ENCODE measurements around the gene ZWILCH. TPM values are rescaled to one million over a fixed set of nuclear protein-coding genes. Genes with fewer than 3 reads are reported as not detected.

Gene ZWILCH
- total and polyA plus RNA-seq, 2 donors (not counting 3 experiments of a cell fraction or from before 2014, with no cell fraction given), result 9.3 to 28.8 TPM

GRCh38 chr15:66558271-66558670 is 53.1 kb downstream of the ZWILCH start:
- no peak for TF ChIP-seq POLR2A (IDR thresholded peaks at IDR 0.05; ENCODE audit: low read depth, low read length)
- no peak for TF ChIP-seq FOS (IDR thresholded peaks at IDR 0.05; ENCODE audit: borderline replicate concordance, insufficient read depth, low read length)
- no peak for TF ChIP-seq MAX (IDR thresholded peaks at IDR 0.05; ENCODE audit: insufficient read depth, insufficient read length)
- TF ChIP-seq CTCF (IDR thresholded peaks at IDR 0.05; ENCODE audit: extremely low read depth in 1 of 2, insufficient read depth in 1 of 2, low read depth in 1 of 2, low read length in 2 of 2), result no peak
- no peak for TF ChIP-seq MYC (IDR thresholded peaks at IDR 0.05; ENCODE audit: low read depth, low read length)
- TF ChIP-seq JUN (IDR thresholded peaks at IDR 0.05; ENCODE audit: borderline replicate concordance, insufficient read depth, insufficient read length, low read depth), result no peak
- no peak for TF ChIP-seq EZH2 (IDR thresholded peaks at IDR 0.05; ENCODE audit: borderline replicate concordance, low read depth, low read length, severe bottlenecking)
- no peak for TF ChIP-seq POLR2AphosphoS5 (IDR thresholded peaks at IDR 0.05; ENCODE audit: insufficient read depth, low read depth, low read length)
- no peak for TF ChIP-seq GATA2 (IDR thresholded peaks at IDR 0.05; ENCODE audit: insufficient read depth, insufficient read length, low read depth, low read length)
- Histone ChIP-seq H3K4me3 (replicated peaks in 1 of 3; ENCODE audit: insufficient read depth in 1 of 3, low read depth in 1 of 3, low read length in 3 of 3) (no peak overlapping the region), H3K4me2 (ENCODE audit: insufficient read depth, low read length) (no peak overlapping the region), H3K27me3 (ENCODE audit: control insufficient read depth in 2 of 2, insufficient read depth in 2 of 2, low read length in 2 of 2) (no peaks in the 10 kb centered on the region), H3K27ac (ENCODE audit: insufficient read depth, low read depth, low read length) (no peak overlapping the region), H3K9me1 (replicated peaks; ENCODE audit: control insufficient read depth, extremely low read depth, insufficient read depth, low read length) (no peaks in the 10 kb centered on the region), H3K9ac (replicated peaks; ENCODE audit: extremely low read depth, insufficient read depth, low read length) (no peak overlapping the region), H3K36me3 (ENCODE audit: control insufficient read depth in 2 of 2, extremely low read depth in 1 of 2, insufficient read depth in 2 of 2, low read length in 2 of 2) (no peaks in the 10 kb centered on the region), H4K20me1 (replicated peaks; ENCODE audit: control insufficient read depth, extremely low read depth, insufficient read depth, low read length) (no peaks in the 10 kb centered on the region), H2AFZ (ENCODE audit: low read depth, low read length) (no peak overlapping the region), H3K9me3 (replicated peaks; ENCODE audit: control insufficient read depth, insufficient read depth, low read length) (no peaks in the 10 kb centered on the region), H3K4me1 (ENCODE audit: control insufficient read depth, extremely low read depth, insufficient read depth, low read length) (no peaks in the 10 kb centered on the region), H3K79me2 (ENCODE audit: control insufficient read depth, insufficient read depth, low read length) (no peaks in the 10 kb centered on the region)
- no TSS peak for BruUV-seq (replicated peaks)
- intact Hi-C loops (cut with micrococcal nuclease) (no loop called here), dilution Hi-C loops (cut with MboI; ENCODE audit: extremely low pct_ligation_motif_present, low sequenced_read_pairs) (no loop called here)
- FAIRE-seq (no peak), DNase-seq (ENCODE audit: low read depth, low spot score) (no peak)
- CTCF ChIA-PET, result interaction anchor here (0.6 to 2.0 kb wide), 6 partner anchors 9 to 214 kb away, joined by 3 to 5 read pairs (median 3); no protein-coding TSS in a partner anchor
- POLR2A ChIA-PET, result no interaction called here

All from endothelial cell of umbilical vein (primary cell).